SK-N-SH (cell line): ENCODE measurements around the gene INSYN2B. TPM values are rescaled to one million over a fixed set of nuclear protein-coding genes. Genes with fewer than 3 reads are reported as not detected.

Source experiments
- CTCF ChIA-PET: fragments of 300-600, 350-600 bp; formaldehyde crosslinking; extraction: SDS; loops from one replicate; lab custom pipeline; 2021; lab: Yijun Ruan, JAX
- POLR2A ChIA-PET: fragments of 350-600 bp; sonication (Branson Sonifier 250); formaldehyde crosslinking; extraction: SDS; loops from one replicate; lab custom pipeline; 2020; ENCODE audit warnings: antibody characterized with exemption, inconsistent platforms; lab: Yijun Ruan, JAX
- DNase-seq: peaks from one replicate; pipeline ENCODE4 v3.0.0; 2012
- H2AFZ ChIP-seq: fragments of 200-600 bp; sonication (generic); 2 replicates; pipeline ENCODE4 v1.8.1; 2016; ENCODE audit warnings: antibody characterized with exemption, mild to moderate bottlenecking, low read depth
- H3F3A ChIP-seq: fragments of 200-600 bp; sonication (generic); replicated peaks from 2 replicates; pipeline ENCODE3; 2016; ENCODE audit warnings: antibody characterized with exemption, mild to moderate bottlenecking; ENCODE audit not compliant: insufficient read depth
- H3K27ac ChIP-seq, 2 experiments: fragments of 200-500 bp in 1 of 2; fragments of 200-600 bp in 1 of 2; sonication (Bioruptor generic) in 1 of 2; sonication (generic), shearing (Covaris generic) in 1 of 2; 2 replicates each; pipeline versions ENCODE4 v1.5.1 to v1.6.1; 2014 to 2016; ENCODE audit warnings: low read depth in 2 of 2, inconsistent platforms in 1 of 2, low read length in 1 of 2, mild to moderate bottlenecking in 1 of 2, mixed read lengths in 1 of 2
- H3K27me3 ChIP-seq: fragments of 200-600 bp; sonication (generic), shearing (Covaris generic); 2 replicates; pipeline ENCODE4 v1.6.1; 2016; ENCODE audit warnings: mixed run types; ENCODE audit not compliant: insufficient read depth
- H3K36me3 ChIP-seq, 2 experiments: fragments of 200-500 bp in 1 of 2; fragments of 200-600 bp in 1 of 2; sonication (Bioruptor generic) in 1 of 2; sonication (generic) in 1 of 2; replicated peaks in 1 of 2; 2 replicates each; pipeline versions ENCODE3 to v1.5.1; 2014 to 2016; ENCODE audit warnings: low read length in 1 of 2, mild to moderate bottlenecking in 1 of 2; ENCODE audit not compliant: insufficient read depth in 2 of 2, control insufficient read depth in 1 of 2
- H3K4me1 ChIP-seq, 2 experiments: fragments of 200-500 bp in 1 of 2; fragments of 200-600 bp in 1 of 2; sonication (Bioruptor generic) in 1 of 2; sonication (generic), shearing (Covaris generic) in 1 of 2; 2 replicates each; pipeline versions ENCODE4 v1.5.1 to v1.6.1; 2014 to 2016; ENCODE audit warnings: low read depth in 1 of 2, low read length in 1 of 2, mixed run types in 1 of 2; ENCODE audit not compliant: insufficient read depth in 2 of 2, control insufficient read depth in 1 of 2
- H3K4me2 ChIP-seq: fragments of 200-600 bp; sonication (generic), shearing (Covaris generic); 2 replicates; pipeline ENCODE4 v1.6.1; 2017; ENCODE audit warnings: mixed run types
- H3K4me3 ChIP-seq, 2 experiments: fragments of 200-500 bp in 1 of 2; fragments of 200-600 bp in 1 of 2; sonication (Bioruptor generic) in 1 of 2; sonication (generic), shearing (Covaris generic) in 1 of 2; 2 replicates each; pipeline versions ENCODE4 v1.5.1 to v1.8.1; 2014 to 2016; ENCODE audit warnings: low read depth in 2 of 2, inconsistent platforms in 1 of 2, low read length in 1 of 2, mild to moderate bottlenecking in 1 of 2, mixed read lengths in 1 of 2, moderate library complexity in 1 of 2
- H3K79me2 ChIP-seq: fragments of 200-600 bp; sonication (generic); 2 replicates; pipeline ENCODE4 v1.8.1; 2017; ENCODE audit warnings: mild to moderate bottlenecking; ENCODE audit not compliant: insufficient read depth
- H3K9ac ChIP-seq: fragments of 200-600 bp; sonication (generic); 2 replicates; pipeline ENCODE4 v1.6.1; 2017; ENCODE audit warnings: mixed run types
- H3K9me2 ChIP-seq: fragments of 200-600 bp; sonication (generic); 2 replicates; pipeline ENCODE4 v1.6.1; 2017; ENCODE audit warnings: mixed run types
- H3K9me3 ChIP-seq: fragments of 200-600 bp; sonication (generic); 2 replicates; pipeline ENCODE4 v1.6.1; 2017; ENCODE audit warnings: mixed run types, mild to moderate bottlenecking, moderate library complexity
- H4K20me1 ChIP-seq: fragments of 200-600 bp; sonication (generic); 2 replicates; pipeline ENCODE4 v1.6.1; 2017; ENCODE audit warnings: mild to moderate bottlenecking, mixed run types; ENCODE audit not compliant: insufficient read depth
- CHD2 ChIP-seq: fragments of 150-350 bp; IDR thresholded peaks from 2 replicates; pipeline ENCODE4 v1.6.1; 2018; ENCODE audit warnings: low read length; ENCODE audit not compliant: partially characterized antibody
- ELF1 ChIP-seq: IDR thresholded peaks from 2 replicates; pipeline ENCODE4 v1.4.0; 2012
- EZH2phosphoT487 ChIP-seq: fragments of 200-600 bp; sonication (generic); IDR thresholded peaks from 2 replicates; pipeline ENCODE4 v1.6.1; 2017; ENCODE audit warnings: low read depth, mixed run types, mild to moderate bottlenecking, antibody characterized with exemption, moderate library complexity, borderline replicate concordance
- FOSL2 ChIP-seq: IDR thresholded peaks from 2 replicates; pipeline ENCODE4 v1.4.0; 2012; ENCODE audit warnings: low read depth, mild to moderate bottlenecking, moderate library complexity, borderline replicate concordance
- FOXJ3 ChIP-seq: sonication (generic); formaldehyde crosslinking; IDR thresholded peaks from 2 replicates; pipeline ENCODE4 v1.5.1; 2020; ENCODE audit warnings: mild to moderate bottlenecking, missing genetic modification reagents
- GABPA ChIP-seq: IDR thresholded peaks from 2 replicates; pipeline ENCODE4 v1.4.0; 2012; ENCODE audit warnings: low read depth, mild to moderate bottlenecking
- JUND ChIP-seq: IDR thresholded peaks from 2 replicates; pipeline ENCODE4 v1.4.0; 2012
- MEF2A ChIP-seq: IDR thresholded peaks from 2 replicates; pipeline ENCODE4 v1.4.0; 2012; ENCODE audit warnings: low read depth, borderline replicate concordance
- MXI1 ChIP-seq: IDR thresholded peaks from 2 replicates; pipeline ENCODE4 v1.6.1; 2012; ENCODE audit warnings: mild to moderate bottlenecking, low read depth, low read length, improper control_type of control experiment
- NFIC ChIP-seq: IDR thresholded peaks from 2 replicates; pipeline ENCODE4 v1.4.0; 2012; ENCODE audit warnings: borderline replicate concordance
- RFX5 ChIP-seq: IDR thresholded peaks from 2 replicates; pipeline ENCODE4 v1.6.1; 2012; ENCODE audit warnings: mild to moderate bottlenecking, improper control_type of control experiment, low read length
- RXRA ChIP-seq: IDR thresholded peaks from 2 replicates; pipeline ENCODE4 v1.4.0; 2012; ENCODE audit warnings: low read depth, mild to moderate bottlenecking, borderline replicate concordance
- TEAD4 ChIP-seq: IDR thresholded peaks from 2 replicates; pipeline ENCODE4 v1.4.0; 2012; ENCODE audit warnings: mild to moderate bottlenecking, borderline replicate concordance; ENCODE audit not compliant: insufficient read depth
- WGBS: methylation state at CpG from one replicate; pipeline ENCODE4 v1.1.6; 2017; ENCODE audit warnings: low lambda C conversion rate; 5-methylcytosine and 5-hydroxymethylcytosine counted together
- polyA plus RNA-seq, 3 experiments: library from polyadenylated mRNA; depleted of rRNA; stranded (reverse); fragments of >200 nt; gene quantifications; 2 replicates each; pipeline ENCODE4 v1.2.3, GENCODE V29; 2012
- TF ChIP-seq, protein P1 (sequence below): IDR thresholded peaks from 2 replicates; pipeline ENCODE4 v1.4.0; 2012; ENCODE audit warnings: low read depth, borderline replicate concordance
- TF ChIP-seq, protein P2 (sequence below): fragments of 200-600 bp; sonication (generic); IDR thresholded peaks from 2 replicates; pipeline ENCODE4 v1.6.1; 2017; ENCODE audit warnings: antibody characterized with exemption, mild to moderate bottlenecking, moderate library complexity
- TF ChIP-seq, protein P3 (sequence below): IDR thresholded peaks from 2 replicates; pipeline ENCODE4 v1.4.0; 2012; ENCODE audit warnings: low read depth, borderline replicate concordance
- TF ChIP-seq, protein P4 (sequence below): IDR thresholded peaks from 2 replicates; pipeline ENCODE4; 2012
- TF ChIP-seq, protein P5 (sequence below): fragments of 150-350 bp; IDR thresholded peaks from 2 replicates; pipeline ENCODE4 v1.6.1; 2017; ENCODE audit warnings: antibody characterized with exemption, low read length, low read depth, borderline replicate concordance

Gene INSYN2B
- polyA plus RNA-seq, 1 of the 3 experiments (the other 2 are of a cell fraction): 9.2 TPM

DNA sequence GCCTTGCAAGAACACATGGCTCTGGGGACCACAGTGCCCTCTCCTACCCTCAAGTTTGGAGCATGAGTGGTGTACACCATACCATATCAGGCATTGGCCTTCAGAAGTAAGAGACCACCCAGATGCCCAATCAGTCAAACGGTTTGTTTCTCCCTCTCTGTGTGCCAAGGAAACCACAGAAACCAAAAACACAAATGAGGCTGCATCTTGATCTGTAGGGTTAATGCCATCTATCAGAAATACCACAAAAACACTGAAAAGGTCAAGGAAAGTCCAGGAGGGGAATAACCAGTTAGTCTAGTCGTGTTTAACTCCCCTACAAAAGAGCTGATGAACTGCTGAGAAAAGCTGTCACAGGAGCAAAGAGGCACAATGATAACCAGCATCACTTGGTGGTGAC, 78.4 kb downstream of the INSYN2B start:
- H3K27ac ChIP-seq: no peak overlapping the region
- ChIA-PET CTCF (interaction anchor here (0.6 to 1.3 kb wide), 3 partner anchors 9 to 200 kb away, joined by 3 read pairs; no protein-coding TSS in a partner anchor), POLR2A (no interaction called here)
- DNase-seq: no peak
- 76% methylated on average over 2 of the region's 2 CpGs for WGBS
- H3K4me3 ChIP-seq: no peak overlapping the region
- no peak overlapping the region for H3K9ac ChIP-seq
- H3K4me1 ChIP-seq: peaks cover 0 to 6% of the 10 kb centered on the region in 2 experiments; a peak in 2 of 4 replicates
- H3K27me3 ChIP-seq: no peaks in the 10 kb centered on the region
- H3K9me2 ChIP-seq: no peaks in the 10 kb centered on the region
- peaks cover 23% of the 10 kb centered on the region; the same call in 1 of the 2 replicates for H3K79me2 ChIP-seq
- TF ChIP-seq, protein P1, sequence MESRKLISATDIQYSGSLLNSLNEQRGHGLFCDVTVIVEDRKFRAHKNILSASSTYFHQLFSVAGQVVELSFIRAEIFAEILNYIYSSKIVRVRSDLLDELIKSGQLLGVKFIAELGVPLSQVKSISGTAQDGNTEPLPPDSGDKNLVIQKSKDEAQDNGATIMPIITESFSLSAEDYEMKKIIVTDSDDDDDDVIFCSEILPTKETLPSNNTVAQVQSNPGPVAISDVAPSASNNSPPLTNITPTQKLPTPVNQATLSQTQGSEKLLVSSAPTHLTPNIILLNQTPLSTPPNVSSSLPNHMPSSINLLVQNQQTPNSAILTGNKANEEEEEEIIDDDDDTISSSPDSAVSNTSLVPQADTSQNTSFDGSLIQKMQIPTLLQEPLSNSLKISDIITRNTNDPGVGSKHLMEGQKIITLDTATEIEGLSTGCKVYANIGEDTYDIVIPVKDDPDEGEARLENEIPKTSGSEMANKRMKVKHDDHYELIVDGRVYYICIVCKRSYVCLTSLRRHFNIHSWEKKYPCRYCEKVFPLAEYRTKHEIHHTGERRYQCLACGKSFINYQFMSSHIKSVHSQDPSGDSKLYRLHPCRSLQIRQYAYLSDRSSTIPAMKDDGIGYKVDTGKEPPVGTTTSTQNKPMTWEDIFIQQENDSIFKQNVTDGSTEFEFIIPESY: no peak
- TF ChIP-seq, protein P2, sequence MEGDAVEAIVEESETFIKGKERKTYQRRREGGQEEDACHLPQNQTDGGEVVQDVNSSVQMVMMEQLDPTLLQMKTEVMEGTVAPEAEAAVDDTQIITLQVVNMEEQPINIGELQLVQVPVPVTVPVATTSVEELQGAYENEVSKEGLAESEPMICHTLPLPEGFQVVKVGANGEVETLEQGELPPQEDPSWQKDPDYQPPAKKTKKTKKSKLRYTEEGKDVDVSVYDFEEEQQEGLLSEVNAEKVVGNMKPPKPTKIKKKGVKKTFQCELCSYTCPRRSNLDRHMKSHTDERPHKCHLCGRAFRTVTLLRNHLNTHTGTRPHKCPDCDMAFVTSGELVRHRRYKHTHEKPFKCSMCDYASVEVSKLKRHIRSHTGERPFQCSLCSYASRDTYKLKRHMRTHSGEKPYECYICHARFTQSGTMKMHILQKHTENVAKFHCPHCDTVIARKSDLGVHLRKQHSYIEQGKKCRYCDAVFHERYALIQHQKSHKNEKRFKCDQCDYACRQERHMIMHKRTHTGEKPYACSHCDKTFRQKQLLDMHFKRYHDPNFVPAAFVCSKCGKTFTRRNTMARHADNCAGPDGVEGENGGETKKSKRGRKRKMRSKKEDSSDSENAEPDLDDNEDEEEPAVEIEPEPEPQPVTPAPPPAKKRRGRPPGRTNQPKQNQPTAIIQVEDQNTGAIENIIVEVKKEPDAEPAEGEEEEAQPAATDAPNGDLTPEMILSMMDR: no peak
- TF ChIP-seq FOSL2 (no peak), MEF2A (no peak), RXRA (no peak)
- H3K36me3 ChIP-seq: peaks cover 0 to 15% of the 10 kb centered on the region in 2 experiments
- no peaks in the 10 kb centered on the region for H3K9me3 ChIP-seq
- no peaks in the 10 kb centered on the region for H4K20me1 ChIP-seq
- no peak overlapping the region for H2AFZ ChIP-seq
- H3F3A ChIP-seq: no peaks in the 10 kb centered on the region
- no peak overlapping the region for H3K4me2 ChIP-seq

DNA sequence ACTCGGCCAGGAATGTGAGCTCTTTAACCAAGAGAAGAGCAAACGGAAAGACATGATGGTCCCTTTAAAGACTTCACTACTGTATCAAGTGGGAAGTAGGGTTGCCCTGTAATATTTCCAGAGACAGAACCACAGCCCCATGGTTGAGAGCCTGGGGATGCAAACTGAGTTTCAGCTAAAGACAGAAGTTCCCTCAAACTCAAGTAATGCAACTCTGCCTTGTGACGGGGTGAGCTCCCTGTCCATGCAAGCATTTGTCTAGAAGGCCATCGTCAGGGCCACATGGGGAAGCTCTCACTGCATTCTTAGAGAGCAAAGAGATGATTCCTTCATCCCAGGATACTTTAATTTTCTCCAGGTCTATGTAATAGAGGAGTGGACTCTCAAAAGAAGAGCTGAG, 82.8 kb downstream of the INSYN2B start:
- H3K79me2 ChIP-seq: peaks cover 19% of the 10 kb centered on the region; the same call in 1 of the 2 replicates
- H4K20me1 ChIP-seq: no peaks in the 10 kb centered on the region
- H3K27me3 ChIP-seq: no peaks in the 10 kb centered on the region
- no peaks in the 10 kb centered on the region for H3K9me2 ChIP-seq
- ChIA-PET CTCF (interaction anchor here (0.8 to 1.6 kb wide), 2 partner anchors 17 to 196 kb away, joined by 3 to 5 read pairs; no protein-coding TSS in a partner anchor), POLR2A (no interaction called here)
- 94% methylated on average over 4 of the region's 4 CpGs for WGBS
- H3K4me1 ChIP-seq: no peaks in the 10 kb centered on the region
- no peak for DNase-seq
- peaks cover 0 to 15% of the 10 kb centered on the region in 2 experiments for H3K36me3 ChIP-seq
- H3F3A ChIP-seq: no peaks in the 10 kb centered on the region
- no peaks in the 10 kb centered on the region for H3K9me3 ChIP-seq
- H2AFZ ChIP-seq: no peak overlapping the region
- no peak overlapping the region for H3K4me3 ChIP-seq
- no peak overlapping the region for H3K27ac ChIP-seq
- no peak overlapping the region for H3K9ac ChIP-seq
- no peak overlapping the region for H3K4me2 ChIP-seq
- TF ChIP-seq MXI1: no peak
- no peak for TF ChIP-seq NFIC
- TF ChIP-seq FOSL2: no peak
- TF ChIP-seq EZH2phosphoT487: no peak
- no peak for TF ChIP-seq JUND
- TF ChIP-seq ELF1: no peak
- TF ChIP-seq RFX5: no peak
- TF ChIP-seq FOXJ3 (CRISPR knock-in tag): no peak
- TF ChIP-seq, protein P2: no peak
- TF ChIP-seq, protein P3, sequence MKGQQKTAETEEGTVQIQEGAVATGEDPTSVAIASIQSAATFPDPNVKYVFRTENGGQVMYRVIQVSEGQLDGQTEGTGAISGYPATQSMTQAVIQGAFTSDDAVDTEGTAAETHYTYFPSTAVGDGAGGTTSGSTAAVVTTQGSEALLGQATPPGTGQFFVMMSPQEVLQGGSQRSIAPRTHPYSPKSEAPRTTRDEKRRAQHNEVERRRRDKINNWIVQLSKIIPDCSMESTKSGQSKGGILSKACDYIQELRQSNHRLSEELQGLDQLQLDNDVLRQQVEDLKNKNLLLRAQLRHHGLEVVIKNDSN: no peak
- TF ChIP-seq, protein P4, sequence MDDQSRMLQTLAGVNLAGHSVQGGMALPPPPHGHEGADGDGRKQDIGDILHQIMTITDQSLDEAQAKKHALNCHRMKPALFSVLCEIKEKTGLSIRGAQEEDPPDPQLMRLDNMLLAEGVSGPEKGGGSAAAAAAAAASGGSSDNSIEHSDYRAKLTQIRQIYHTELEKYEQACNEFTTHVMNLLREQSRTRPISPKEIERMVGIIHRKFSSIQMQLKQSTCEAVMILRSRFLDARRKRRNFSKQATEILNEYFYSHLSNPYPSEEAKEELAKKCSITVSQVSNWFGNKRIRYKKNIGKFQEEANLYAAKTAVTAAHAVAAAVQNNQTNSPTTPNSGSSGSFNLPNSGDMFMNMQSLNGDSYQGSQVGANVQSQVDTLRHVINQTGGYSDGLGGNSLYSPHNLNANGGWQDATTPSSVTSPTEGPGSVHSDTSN: no peak
- TF ChIP-seq, protein P5, sequence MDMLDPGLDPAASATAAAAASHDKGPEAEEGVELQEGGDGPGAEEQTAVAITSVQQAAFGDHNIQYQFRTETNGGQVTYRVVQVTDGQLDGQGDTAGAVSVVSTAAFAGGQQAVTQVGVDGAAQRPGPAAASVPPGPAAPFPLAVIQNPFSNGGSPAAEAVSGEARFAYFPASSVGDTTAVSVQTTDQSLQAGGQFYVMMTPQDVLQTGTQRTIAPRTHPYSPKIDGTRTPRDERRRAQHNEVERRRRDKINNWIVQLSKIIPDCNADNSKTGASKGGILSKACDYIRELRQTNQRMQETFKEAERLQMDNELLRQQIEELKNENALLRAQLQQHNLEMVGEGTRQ: no peak
- no peak for TF ChIP-seq TEAD4
- no peak for TF ChIP-seq CHD2
- no peak for TF ChIP-seq GABPA
